HepG2 (cell line): ENCODE measurements around the gene ALPL. TPM values are rescaled to one million over a fixed set of nuclear protein-coding genes. Genes with fewer than 3 reads are reported as not detected.

Experiments used
- CREM ChIP-seq, 2 experiments: sonication (generic) in 1 of 2; formaldehyde crosslinking in 1 of 2; IDR thresholded peaks; 2 replicates each; pipeline versions ENCODE4 v1.4.0 to v1.6.1; 2016 to 2020; ENCODE audit warnings: antibody characterized with exemption in 1 of 2, mild to moderate bottlenecking in 1 of 2, missing genetic modification reagents in 1 of 2
- CTCF ChIP-seq: sonication (generic); formaldehyde crosslinking; IDR thresholded peaks from 2 replicates; pipeline ENCODE4 v1.5.0; 2020; ENCODE audit warnings: mild to moderate bottlenecking, missing genetic modification reagents, moderate library complexity
- DBP ChIP-seq: sonication (generic); formaldehyde crosslinking; IDR thresholded peaks from 2 replicates; pipeline ENCODE4 v1.4.0; 2020; ENCODE audit warnings: missing genetic modification reagents; ENCODE audit errors: not compliant biosample characterization
- FLYWCH1 ChIP-seq: sonication (generic); formaldehyde crosslinking; IDR thresholded peaks from 2 replicates; pipeline ENCODE4 v1.8.1; 2023; ENCODE audit warnings: mild to moderate bottlenecking, missing genetic modification reagents
- HOXD1 ChIP-seq: sonication (generic); formaldehyde crosslinking; IDR thresholded peaks from 2 replicates; pipeline ENCODE4 v1.5.0; 2020; ENCODE audit warnings: missing genetic modification reagents
- KDM5B ChIP-seq: sonication (generic); formaldehyde crosslinking; IDR thresholded peaks from 2 replicates; pipeline ENCODE4 v1.4.0; 2020; ENCODE audit warnings: missing genetic modification reagents, mild to moderate bottlenecking, borderline replicate concordance
- MLLT10 ChIP-seq: sonication (generic); formaldehyde crosslinking; IDR thresholded peaks from 2 replicates; pipeline ENCODE4 v1.4.0; 2020; ENCODE audit warnings: missing genetic modification reagents
- NR2F1 ChIP-seq, 2 experiments: fragments of 450-650 bp in 1 of 2; formaldehyde crosslinking in 1 of 2; IDR thresholded peaks; 2 replicates each; pipeline versions ENCODE4 v1.5.0 to v1.6.1; 2016 to 2020; ENCODE audit warnings: mild to moderate bottlenecking in 1 of 2, missing compliant biosample characterization in 1 of 2, missing genetic modification reagents in 1 of 2, moderate library complexity in 1 of 2
- NR2F2 ChIP-seq: IDR thresholded peaks from 2 replicates; pipeline ENCODE4 v1.6.1; 2012; ENCODE audit warnings: low read depth, inconsistent platforms, borderline replicate concordance
- NRL ChIP-seq: sonication (generic); formaldehyde crosslinking; IDR thresholded peaks from 2 replicates; pipeline ENCODE4 v1.5.0; 2020; ENCODE audit warnings: missing genetic modification reagents, mild to moderate bottlenecking, moderate library complexity, borderline replicate concordance
- PAF1 ChIP-seq: IDR thresholded peaks from 2 replicates; pipeline ENCODE4 v1.6.1; 2016; ENCODE audit warnings: missing genetic modification reagents, missing compliant biosample characterization
- PCBP1 ChIP-seq: fragments of 200-400 bp; formaldehyde crosslinking; IDR thresholded peaks from 2 replicates; pipeline ENCODE4 v1.6.1; 2017; ENCODE audit warnings: mild to moderate bottlenecking, low read depth, low read length, borderline replicate concordance
- SP1 ChIP-seq, 2 experiments: fragments of 450-650 bp in 1 of 2; sonication (generic) in 1 of 2; formaldehyde crosslinking in 1 of 2; IDR thresholded peaks; 2 replicates each; pipeline versions ENCODE4 v1.4.0 to v1.6.1; 2016 to 2020; ENCODE audit warnings: missing genetic modification reagents in 1 of 2
- SPEN ChIP-seq: sonication (generic); formaldehyde crosslinking; IDR thresholded peaks from 2 replicates; pipeline ENCODE4 v1.5.1; 2020; ENCODE audit warnings: low read depth, mild to moderate bottlenecking, missing genetic modification reagents
- ZFX ChIP-seq: sonication (generic); formaldehyde crosslinking; IDR thresholded peaks from 2 replicates; pipeline ENCODE4 v1.4.0; 2020; ENCODE audit warnings: mild to moderate bottlenecking, low read depth, missing genetic modification reagents, moderate library complexity
- ZMYM2 ChIP-seq: sonication (generic); formaldehyde crosslinking; IDR thresholded peaks from 2 replicates; pipeline ENCODE4 v1.8.0; 2022; ENCODE audit warnings: mild to moderate bottlenecking, missing genetic modification reagents
- ZNF143 ChIP-seq: sonication (generic); formaldehyde crosslinking; IDR thresholded peaks from 2 replicates; pipeline ENCODE4 v1.4.0; 2020; ENCODE audit warnings: missing genetic modification reagents
- ZNF614 ChIP-seq: IDR thresholded peaks from 2 replicates; pipeline ENCODE4 v1.6.1; 2018; ENCODE audit warnings: missing biosample characterization, missing genetic modification reagents, inconsistent platforms, borderline replicate concordance
- ZNF670 ChIP-seq: sonication (generic); formaldehyde crosslinking; IDR thresholded peaks from 2 replicates; pipeline ENCODE4 v1.8.0; 2022; ENCODE audit warnings: mild to moderate bottlenecking, missing genetic modification reagents, borderline replicate concordance
- ZNF788 ChIP-seq: sonication (generic); formaldehyde crosslinking; IDR thresholded peaks from 2 replicates; pipeline ENCODE4 v1.5.0; 2020; ENCODE audit warnings: mild to moderate bottlenecking, missing genetic modification reagents, borderline replicate concordance
- ZNF792 ChIP-seq: IDR thresholded peaks from 2 replicates; pipeline ENCODE4 v1.6.1; 2016
- polyA plus RNA-seq, 8 experiments: library from polyadenylated mRNA; depleted of rRNA in 3 of 8; stranded (reverse) in 7 of 8; unstranded in 1 of 8; fragments of >200 nt; fragmentation: Illumina TruSeq in 4 of 8; extraction: Trizol in 4 of 8; gene quantifications; 2 replicates each; pipeline versions ENCODE4 v1.2.1 to v1.2.3, GENCODE V29; 2011 to 2016; ENCODE audit warnings: low read depth in 4 of 8, missing spikeins in 1 of 8, mixed read lengths in 1 of 8; ENCODE audit not compliant: insufficient read depth in 1 of 8
- total RNA-seq, 5 experiments: library from RNA; depleted of rRNA; stranded (reverse); fragments of >200 nt; fragmentation: Illumina TruSeq; extraction: Trizol; gene quantifications; 2 replicates each; pipeline ENCODE4 v1.2.3, GENCODE V29; 2016; ENCODE audit warnings: low read depth in 1 of 5
- TF ChIP-seq, protein P1 (sequence below), 2 experiments: sonication (generic) in 1 of 2; formaldehyde crosslinking in 1 of 2; IDR thresholded peaks; 2 replicates each; pipeline versions ENCODE4 v1.5.1 to v1.6.1; 2011 to 2020; ENCODE audit warnings: borderline replicate concordance in 1 of 2, low read depth in 1 of 2, low read length in 1 of 2, mild to moderate bottlenecking in 1 of 2, missing genetic modification reagents in 1 of 2, moderate library complexity in 1 of 2

The ALPL gene
- total and polyA plus RNA-seq, 2 of the 13 experiments (the other 11 are each of a cell fraction or from before 2014, with no cell fraction given): 0.12 TPM; not detected in 1

DNA sequence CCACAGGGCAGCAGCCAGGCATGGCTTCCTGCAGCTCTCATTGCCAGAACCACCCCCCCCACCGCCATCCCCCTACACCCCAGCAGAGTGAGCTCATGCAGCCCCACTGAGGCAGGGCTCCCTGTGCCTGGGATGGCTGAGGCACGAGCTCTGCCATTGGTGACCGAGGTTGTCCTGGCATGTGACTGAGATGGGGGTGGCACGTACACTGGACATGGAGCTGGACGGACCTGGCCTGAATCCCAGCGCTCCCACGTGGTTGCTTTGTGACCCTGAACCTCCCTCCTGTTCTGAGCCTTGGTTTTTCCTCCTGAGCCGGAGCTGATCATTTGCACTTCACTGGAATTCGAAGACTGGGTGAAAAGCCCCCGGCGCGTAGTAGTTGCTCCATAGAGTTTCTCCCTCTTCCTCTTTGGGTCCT lies 28.3 kb downstream of the ALPL start (continued):
- no peak for TF ChIP-seq CREM (IDR thresholded peaks at IDR 0.05)
- TF ChIP-seq CREM (CRISPR knock-in tag; IDR thresholded peaks at IDR 0.05): no peak
- no peak for TF ChIP-seq PCBP1
- no peak for TF ChIP-seq FLYWCH1 (CRISPR knock-in tag)
- 0 out of 2 replicates have a peak, but pooled peaks have one; percentile 1 for TF ChIP-seq ZNF788 (CRISPR knock-in tag)
- no peak for TF ChIP-seq ZNF670
- peak; percentile 44; the same call in 1 of the 2 replicates for TF ChIP-seq CTCF (CRISPR knock-in tag)
- TF ChIP-seq SPEN (CRISPR knock-in tag): no peak
- peak; percentile 16; the same call in 1 of the 2 replicates for TF ChIP-seq KDM5B (CRISPR knock-in tag)
- no peak for TF ChIP-seq ZNF614 (CRISPR knock-in tag)
- no peak for TF ChIP-seq ZNF792
- 0 out of 2 replicates have a peak, but pooled peaks have one; percentile 22 for TF ChIP-seq ZFX (CRISPR knock-in tag)
- TF ChIP-seq NRL (CRISPR knock-in tag): no peak
- no peak for TF ChIP-seq DBP (CRISPR knock-in tag)
- TF ChIP-seq ZMYM2 (CRISPR knock-in tag): 0 out of 2 replicates have a peak, but pooled peaks have one; percentile 17
- TF ChIP-seq NR2F1 (CRISPR knock-in tag; IDR thresholded peaks at IDR 0.05): no peak
- TF ChIP-seq, protein P1, sequence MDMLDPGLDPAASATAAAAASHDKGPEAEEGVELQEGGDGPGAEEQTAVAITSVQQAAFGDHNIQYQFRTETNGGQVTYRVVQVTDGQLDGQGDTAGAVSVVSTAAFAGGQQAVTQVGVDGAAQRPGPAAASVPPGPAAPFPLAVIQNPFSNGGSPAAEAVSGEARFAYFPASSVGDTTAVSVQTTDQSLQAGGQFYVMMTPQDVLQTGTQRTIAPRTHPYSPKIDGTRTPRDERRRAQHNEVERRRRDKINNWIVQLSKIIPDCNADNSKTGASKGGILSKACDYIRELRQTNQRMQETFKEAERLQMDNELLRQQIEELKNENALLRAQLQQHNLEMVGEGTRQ (IDR thresholded peaks at IDR 0.05; ENCODE audit: low read depth, low read length): peak; percentile 42; the same call in 1 of the 2 replicates
- TF ChIP-seq, protein P1 (CRISPR knock-in tag; IDR thresholded peaks at IDR 0.05; ENCODE audit: borderline replicate concordance): no peak
- no peak for TF ChIP-seq PAF1 (CRISPR knock-in tag)
- no peak for TF ChIP-seq HOXD1 (CRISPR knock-in tag)
- no peak for TF ChIP-seq ZNF143 (CRISPR knock-in tag)
- no peak for TF ChIP-seq SP1 (IDR thresholded peaks at IDR 0.05)
- TF ChIP-seq SP1 (CRISPR knock-in tag; IDR thresholded peaks at IDR 0.05): no peak
- TF ChIP-seq NR2F2: no peak
- TF ChIP-seq MLLT10 (CRISPR knock-in tag): no peak
